Measurements from ENCODE around the gene KIF16B.

Gene KIF16B

DNA sequence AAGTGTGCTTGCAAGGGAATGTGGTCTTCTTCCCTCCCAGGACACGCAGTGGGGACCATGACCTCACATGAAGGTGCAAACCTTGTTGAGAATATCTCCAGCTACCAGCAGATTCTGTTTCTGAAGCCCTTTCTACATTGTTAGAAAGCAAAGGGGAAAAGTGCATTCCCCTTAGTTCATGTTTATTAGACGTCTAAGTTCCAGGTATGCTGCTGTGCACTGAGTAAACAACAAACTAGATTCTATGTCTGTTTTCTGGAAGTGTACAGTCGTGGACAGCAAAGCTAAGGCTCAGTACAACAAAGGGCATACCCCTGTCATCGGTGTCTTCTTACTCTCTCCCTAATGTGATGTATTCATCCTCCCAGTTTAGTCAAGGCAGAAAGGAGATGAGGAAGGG lies 178.5 kb downstream of the KIF16B start:
- no peak for DNase-seq (ENCODE audit: low spot score)

DNA sequence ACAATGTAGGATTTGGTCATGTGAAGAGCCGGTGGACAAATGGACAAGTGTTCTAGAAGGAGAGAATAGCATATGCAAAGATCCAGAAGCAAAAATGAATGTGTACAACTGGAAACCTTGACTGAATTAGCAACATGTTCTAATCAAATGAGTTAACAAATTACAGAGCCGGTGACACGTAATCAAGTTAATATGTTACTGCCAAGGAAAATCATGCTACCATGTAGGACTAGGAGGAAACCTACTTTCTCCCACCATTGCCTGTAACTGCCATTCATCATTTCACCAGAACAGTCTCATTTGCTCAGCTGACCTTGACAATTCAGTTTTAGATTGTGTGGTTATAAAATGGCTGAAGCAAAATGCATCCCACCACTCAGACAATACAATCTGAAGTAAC lies 179.4 kb downstream of the KIF16B start:
- no peak for DNase-seq (ENCODE audit: low spot score)

DNA sequence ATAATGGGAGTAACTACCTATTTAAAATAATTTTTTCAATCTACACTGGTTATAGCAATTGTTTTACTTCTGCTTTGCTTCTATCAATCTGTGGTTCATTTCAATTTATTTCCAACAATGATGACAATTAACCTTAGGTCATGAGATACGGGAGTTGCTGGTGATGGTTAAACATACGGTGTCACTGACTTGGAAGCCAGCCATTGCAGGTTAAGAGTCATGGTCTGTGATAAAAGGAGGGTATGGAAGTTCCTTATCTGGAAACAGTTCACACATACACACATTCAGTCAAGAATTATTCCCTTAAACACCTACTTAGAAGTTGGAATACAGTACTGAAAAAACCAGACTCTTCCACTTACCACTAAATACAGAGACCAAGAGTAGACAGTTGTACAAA lies 180.0 kb downstream of the KIF16B start:
- DNase-seq (ENCODE audit: low spot score), result no peak

DNA sequence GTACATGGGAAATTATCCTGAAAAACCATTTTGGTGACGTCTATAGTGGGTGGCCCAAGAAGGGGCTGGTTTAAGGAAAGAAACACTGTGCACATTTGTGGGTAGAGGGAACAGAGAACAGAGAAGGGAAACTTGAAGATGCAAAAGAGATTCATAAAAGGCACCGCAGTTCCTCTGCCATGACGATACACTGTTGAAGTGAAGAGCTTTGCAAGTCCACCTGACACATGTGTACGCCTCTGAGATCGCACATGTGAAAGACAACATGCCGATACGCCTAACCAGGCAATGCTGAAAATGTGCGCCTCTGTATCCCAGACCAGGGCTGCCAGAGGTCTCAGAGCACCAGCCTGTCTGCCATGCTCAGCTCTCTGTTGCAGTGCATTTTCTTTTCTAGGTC lies 180.9 kb downstream of the KIF16B start:
- DNase-seq (ENCODE audit: low spot score), result no peak

DNA sequence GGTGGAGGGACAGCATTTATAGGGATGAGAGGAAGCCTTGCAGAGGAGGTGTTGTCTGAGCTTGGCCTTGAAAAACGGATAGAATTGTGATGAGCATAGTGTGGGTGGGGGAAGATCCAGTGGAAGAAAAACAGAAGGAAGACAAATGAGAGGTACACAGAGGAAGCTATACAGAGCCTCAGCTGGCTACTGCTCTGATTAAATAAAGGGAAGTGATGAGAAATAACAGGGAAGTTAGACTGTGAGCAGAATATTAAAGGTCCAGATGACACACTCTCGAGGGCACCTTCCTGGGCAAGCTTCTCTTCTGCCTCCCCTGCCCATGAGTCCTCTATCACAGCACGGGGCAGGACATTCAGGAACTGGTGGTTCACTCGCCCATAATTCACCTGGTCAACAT lies 182.3 kb downstream of the KIF16B start:
- no peak for DNase-seq (ENCODE audit: low spot score)

DNA sequence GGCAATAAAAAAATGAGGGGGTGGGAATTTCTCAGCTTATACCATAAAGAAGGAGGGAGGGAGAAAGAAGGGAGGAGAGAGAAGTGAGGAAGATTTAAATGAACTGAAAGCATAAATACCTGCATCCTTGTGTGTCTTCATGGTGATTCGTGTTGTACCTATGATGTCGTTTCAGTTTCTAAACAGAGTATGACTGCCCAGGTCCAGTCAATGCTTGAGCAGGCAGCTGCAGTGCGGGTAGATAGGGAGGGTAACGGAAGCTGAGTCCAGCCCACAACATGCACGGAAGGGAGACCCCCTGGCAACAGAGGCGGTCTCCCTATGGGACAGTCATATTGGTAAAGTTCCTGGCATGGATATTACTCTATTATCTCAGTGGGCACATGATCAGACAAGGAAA lies 184.5 kb downstream of the KIF16B start:
- no peak for DNase-seq (ENCODE audit: low spot score)

DNA sequence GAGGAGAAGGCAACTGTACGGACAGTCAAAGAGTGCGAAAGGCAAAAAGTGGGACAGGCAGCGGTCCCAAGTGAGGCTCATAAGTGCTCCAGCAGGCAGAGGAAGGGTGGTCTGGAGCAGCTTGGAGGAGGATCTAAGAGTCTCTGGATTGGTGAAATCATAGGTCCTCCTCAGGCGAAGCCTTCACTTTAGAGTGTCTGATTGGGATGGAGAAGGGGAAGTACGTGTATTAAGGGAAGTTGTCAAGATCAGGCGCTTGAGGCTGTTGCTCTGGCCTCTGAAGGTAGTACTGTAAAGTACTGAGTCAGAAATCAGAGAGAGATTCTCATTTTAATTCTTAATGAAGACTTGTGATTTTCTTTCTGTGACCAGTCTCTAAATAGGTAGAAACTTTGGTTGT lies 185.6 kb downstream of the KIF16B start:
- DNase-seq (ENCODE audit: low spot score), result no peak

DNA sequence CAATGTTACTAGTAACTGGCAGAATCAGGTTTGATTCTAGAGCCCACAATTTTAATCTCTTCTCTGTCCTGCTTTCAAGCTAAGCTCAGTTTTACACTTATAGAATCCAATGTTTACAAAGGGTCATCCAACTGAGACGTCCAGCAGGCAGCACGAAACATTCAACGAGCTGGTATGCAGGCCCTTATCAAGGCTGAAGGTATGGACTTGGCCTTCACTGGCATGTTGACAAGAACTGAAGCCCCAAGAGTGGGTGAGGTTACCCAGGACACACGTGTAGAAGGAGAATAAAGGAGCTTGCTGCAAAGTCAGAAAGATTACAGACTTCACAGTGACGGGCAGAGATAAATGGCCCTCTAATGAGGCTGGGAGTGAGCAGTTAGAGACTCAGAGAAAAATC lies 187.4 kb downstream of the KIF16B start:
- no peak for DNase-seq (ENCODE audit: low spot score)

DNA sequence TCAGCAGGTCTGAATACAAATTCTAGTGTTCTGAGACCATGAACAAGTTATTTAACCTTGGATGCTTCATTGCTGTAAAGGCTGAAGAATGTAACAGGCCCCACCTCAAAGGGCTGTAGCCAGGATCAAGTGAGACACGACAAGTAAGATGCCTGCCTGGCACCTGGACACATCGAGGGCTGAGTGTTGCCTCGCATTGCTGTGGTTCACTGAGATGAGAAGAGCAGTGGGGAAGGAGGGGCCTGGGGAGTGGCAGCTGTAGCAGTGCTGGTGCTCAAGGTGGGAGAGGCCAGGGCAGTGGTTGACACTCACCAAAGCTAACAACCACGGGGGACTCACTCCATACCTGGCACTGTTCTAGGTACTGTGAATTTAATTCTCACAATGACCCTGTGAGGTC lies 187.8 kb downstream of the KIF16B start:
- DNase-seq (ENCODE audit: low spot score), result no peak

DNA sequence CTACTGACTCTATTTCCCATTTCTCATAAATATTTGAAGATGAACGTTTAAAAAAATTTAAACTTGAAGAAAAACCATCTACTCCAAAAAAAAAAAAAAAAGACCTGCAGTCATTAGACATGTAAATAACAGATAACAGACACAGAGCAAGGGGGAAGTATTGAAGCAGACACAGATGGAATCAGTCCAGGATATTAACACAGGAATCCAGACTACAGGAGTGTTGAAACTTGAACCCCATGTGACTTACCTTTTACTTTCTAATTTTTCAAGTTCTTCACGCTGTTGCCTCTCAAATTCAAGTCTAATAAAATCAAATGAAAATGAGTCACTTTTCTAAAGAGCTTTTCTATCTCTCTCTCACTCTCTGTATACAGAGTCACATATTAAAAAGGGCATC lies 191.8 kb downstream of the KIF16B start:
- DNase-seq (ENCODE audit: low spot score), result no peak

DNA sequence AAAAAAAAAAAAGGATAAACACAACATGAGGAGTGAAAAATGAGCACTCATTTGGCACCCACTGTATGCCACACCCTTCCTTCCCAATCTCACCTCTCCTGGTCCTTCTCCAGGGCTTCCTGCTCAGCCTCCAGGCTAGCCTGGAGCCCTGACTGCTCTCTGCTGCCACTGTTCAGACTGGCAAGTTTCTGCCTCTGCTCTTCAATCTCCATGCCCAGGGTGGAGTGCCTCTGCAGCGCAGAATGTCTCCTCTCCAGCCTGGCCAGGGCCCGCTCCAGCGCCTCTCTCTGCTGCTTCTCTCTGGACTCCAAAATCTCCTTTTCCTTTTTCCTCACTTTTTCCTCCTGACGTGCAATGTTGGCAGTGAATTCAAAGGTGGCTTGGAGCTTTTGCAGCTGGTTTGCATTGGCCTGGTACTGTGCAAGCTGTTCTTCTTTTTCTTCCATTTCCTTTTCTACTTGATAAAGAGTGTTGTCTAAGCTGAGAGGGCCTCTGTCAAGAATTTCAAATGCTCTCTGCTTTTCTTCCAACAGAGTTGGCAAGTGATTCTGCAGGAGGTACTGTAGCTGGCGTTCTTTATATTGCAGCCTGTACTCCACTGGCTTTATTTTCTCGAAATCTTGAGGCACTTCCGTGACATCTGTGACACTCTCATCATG lies 194.4 kb downstream of the KIF16B start:
- no peak for DNase-seq (ENCODE audit: low spot score)

DNA sequence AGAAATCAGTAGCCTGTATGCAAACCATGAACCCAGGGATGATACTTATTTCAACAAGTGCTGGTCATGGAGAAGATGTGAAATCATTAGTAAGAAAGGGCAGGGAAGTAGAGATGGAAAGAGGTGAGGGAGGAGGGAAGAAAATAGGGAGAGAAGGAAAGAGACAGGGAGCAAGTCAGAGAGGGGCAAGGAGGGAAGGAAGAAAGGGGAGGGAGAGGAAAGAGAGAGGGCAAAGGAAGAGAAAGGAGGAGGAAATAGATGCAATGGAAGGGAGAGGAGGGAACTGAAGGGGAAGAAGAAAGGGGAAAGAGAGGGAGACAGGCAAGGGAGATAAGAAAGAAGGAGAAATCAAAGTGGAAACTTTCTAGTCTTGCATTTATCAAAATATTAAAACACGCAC lies 195.1 kb downstream of the KIF16B start:
- no peak for DNase-seq (ENCODE audit: low spot score)

DNA sequence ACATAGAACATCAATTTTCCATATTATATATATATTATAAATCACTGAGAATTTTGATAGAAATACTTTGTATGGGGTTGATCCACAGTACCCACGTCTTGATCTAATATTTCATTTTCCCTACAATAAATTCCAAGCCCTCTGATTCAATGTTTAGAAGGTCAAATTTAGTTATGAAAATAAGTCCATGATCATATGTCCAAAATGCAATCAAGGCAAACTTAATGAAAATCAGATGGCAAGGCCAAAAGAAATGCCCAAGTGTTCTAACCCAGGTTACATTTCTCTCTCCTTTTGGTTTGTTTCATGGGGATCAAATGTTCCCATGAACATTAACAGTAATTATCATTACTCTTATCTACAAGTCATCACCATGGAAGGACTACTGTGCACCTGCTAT lies 203.8 kb downstream of the KIF16B start:
- no peak for DNase-seq (ENCODE audit: low spot score)

DNA sequence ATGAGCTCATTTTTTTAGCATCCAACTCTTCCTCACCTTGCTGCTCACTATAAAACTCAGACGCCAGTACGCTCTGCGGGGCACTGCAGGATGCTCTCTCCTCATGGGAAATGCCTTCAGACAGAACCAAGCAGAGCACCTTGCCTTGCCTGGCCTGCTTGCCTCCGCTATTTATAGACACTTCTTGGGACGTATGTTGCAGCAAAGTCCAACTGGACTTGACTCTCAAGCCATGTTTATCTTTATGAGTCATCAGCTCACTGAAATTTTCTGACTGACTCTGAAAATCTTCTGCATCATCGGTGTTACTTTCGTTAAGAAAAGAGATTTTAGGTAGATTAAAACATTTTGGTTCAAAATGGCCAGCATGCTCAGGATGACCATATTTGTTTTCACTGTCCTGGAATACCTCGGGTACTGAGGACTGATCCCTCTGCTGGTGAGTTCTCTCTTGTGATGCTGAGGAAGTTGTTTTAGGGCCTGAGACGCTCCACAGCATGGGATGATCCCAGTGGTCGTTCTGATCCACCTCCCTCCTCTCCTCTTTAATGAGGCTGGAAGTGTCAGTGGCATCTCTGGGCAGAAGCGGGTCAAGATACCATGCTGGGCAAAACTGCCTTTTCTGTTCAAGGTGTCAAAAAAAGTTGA lies 204.5 kb downstream of the KIF16B start:
- DNase-seq (ENCODE audit: low spot score), result no peak

DNA sequence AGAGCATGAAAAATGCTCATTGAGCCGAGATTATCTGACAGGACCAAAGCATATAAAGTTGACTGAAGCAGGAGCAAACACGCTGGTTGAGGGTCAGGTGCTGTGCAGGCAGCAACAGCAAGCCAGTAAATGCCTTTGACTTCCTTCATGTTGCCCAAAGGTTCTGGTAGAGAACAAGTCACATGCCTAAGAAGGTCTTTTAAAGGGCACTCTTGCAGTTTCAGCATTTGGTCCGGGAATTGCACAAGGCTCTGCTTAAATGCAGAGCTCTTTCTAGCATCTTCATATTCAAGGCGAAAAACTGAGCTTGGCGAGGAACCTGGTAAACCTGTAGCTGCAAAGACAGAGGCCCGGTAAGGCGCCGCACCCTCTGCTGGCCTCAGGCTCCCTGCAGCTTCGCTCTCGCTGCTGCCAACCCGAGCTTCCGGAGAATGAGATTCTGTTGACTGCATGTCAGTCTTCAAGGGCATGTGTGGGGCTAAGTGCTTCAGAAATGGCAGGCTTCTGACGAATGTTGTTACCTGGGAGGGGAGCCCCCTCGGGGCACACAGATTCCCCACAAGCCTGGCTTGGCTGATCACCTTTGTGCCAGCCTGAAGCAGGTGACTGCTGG lies 205.2 kb downstream of the KIF16B start:
- DNase-seq (ENCODE audit: low spot score), result no peak

DNA sequence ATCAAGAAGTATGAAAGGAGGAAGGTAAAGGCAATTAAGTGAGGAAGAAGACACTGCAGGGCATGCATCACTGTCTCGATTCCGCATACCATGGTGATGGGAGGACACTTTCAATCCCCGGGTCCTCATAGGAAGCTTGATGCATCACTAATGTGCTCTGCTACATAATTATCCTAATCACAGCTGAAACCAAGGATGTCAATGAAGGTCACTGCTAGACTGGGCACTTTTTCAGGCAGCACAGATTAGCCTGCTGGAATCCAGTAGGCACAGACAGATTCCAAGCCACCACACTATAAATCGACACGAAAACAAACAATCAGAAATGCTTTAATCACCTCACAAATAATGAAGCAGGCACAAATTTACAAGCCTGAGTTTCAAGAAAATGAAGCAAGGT lies 206.7 kb downstream of the KIF16B start:
- no peak for DNase-seq (ENCODE audit: low spot score)

DNA sequence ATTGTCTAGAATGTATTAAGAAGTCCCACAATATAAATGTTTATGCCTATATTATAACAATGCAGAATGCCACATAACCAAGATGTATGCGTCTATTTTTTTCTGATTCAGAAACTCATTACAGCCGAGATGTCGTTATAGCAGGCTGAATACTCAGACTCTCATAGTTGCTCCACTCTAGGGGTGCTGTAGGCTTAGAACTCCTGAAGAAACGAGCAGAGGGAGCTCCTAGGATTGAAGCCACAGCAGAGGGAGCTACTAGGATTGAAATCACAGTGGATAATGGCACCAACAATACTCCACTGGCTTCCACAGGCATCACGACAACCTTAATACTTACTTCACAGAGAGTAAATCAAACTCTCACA lies 208.9 kb downstream of the KIF16B start:
- DNase-seq (ENCODE audit: low spot score), result no peak

DNA sequence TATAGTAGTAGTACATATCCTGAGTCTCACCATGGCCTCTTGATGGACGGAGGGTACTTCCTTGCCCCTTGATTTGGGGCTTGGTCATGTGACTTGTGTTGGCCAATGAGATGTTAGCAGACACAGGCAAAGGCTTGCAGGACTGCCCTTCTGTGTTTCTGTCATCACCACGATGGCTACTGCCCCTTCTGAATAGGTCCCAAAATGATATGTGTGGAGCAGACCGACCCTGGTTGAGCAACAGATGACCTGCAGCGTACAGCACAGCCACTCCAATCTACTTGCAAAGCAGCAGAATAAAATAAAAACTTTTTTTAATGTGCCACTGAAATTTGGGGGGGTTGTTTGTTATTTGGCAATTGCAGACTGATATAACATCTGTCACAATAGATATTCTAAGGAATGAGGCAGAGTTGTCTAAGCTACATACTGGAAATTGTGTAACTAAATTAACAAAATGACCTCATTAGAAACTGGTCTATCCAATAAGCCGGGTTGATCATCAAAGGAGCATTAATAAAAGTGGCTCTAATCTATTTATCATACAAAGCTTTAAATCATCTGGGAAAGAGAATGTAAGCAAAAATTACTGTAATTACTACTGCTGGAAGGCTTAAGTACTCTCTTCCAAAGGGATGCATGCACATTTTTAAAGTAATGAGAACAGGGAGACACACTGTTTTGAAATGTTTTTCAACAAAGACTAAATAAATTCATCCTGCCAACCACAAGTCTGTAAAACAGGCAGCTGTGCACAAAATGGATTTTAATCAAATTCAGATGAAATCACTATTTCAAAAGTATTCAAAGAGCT lies 209.5 kb downstream of the KIF16B start:
- DNase-seq (ENCODE audit: low spot score), result no peak

DNA sequence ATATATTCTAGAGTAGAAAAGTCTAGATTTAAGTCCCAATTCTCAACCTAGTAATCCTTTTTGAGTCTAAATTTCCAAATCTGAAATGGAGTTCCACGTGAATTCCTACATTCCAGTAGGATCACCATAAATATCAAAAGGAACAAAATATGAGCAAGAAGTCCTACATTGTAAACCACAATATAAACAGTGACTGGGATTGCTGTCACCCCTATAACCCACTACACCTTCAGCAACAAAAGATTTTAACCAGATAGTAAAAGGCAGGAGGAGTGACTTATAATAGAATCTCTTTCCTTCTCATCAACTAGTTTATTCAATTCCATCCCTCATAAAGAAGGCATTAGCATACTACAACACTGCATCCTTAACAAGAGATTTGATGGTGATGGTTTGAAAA lies 210.6 kb downstream of the KIF16B start:
- no peak for DNase-seq (ENCODE audit: low spot score)

DNA sequence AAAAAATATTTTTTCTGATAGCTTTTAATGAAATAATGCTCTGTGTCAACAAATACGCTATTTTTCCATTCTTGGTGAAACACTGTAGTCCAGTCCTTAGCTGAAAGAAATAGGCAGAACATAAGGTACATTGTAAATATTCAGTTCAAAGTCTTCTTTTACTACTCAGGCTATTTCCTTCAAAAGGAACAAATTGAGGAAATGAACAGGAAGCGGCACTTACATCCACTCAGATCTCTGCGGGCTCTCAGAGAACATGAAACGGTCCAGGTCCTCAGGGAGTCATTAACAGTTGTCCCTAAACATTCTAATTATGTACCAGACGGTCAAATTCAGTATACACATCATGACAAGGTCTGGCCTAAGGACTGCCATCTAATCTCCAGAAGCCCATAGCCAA lies 212.6 kb downstream of the KIF16B start:
- DNase-seq (ENCODE audit: low spot score), result no peak

DNA sequence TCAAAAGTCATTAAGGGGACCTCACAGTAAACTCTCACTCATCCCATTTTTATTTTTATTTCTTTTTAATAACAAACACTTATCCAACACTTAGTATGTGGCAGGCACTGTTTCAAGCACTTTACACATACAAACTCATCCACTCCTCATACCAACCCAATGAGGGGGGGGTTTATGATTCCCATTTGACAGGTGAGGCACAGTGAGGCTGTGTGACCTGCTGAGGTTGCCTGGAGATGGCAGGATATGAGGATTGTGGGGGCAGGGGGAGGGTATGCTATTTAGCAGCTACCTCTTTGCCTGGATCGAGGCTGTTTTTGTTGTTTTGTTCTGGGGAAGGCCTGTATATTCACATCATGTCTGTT lies 219.8 kb downstream of the KIF16B start:
- DNase-seq (ENCODE audit: low spot score), result no peak

DNA sequence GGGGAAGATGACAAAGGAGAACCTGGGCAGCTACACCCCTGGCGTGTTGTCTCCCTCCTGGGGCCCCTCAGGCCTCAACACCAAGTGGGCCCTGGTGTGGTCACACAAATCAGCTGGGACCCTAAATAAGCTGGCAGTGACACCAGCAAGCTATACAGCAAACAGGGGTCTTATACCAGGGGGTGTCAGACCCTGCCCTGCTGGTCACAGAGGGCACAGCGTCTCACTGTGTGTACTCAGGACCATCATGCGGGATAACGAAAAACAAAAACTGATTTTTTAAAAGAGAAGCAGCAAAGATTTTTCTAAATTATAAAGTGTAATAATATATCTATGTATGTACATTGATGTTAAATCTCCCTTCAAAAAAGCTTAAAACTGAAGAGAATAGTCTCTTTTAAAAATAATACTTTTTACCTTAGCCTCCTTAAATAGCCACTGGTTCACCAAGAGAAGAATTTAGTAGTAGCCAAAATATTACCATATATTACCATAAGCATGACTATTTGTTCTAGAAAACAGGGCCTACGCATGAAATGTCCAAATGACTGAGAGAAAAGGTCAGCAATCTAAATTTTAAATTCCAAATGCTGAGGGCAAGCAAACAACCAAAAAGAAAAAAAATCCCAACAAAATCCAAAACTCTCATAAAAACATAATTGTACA lies 220.4 kb downstream of the KIF16B start:
- no peak for DNase-seq (ENCODE audit: low spot score)

DNA sequence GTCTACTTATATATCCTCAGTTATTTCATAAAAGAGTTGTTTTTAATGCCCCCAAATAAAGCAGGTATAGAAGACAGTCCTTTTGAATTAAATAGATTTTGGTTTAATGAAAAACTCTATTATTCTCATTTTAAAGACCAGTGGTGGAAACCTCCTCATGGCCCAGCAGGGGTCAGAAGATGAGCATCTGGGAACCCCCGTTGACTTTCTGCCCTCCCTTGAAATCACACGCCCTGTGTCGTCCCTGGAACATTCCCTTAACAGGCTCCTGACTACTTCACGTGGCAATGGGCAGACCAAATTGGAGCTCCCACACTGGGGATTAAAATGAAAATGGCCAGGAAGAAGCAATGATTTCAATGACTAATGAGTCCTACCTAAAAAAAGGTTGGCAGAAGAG lies 220.9 kb downstream of the KIF16B start:
- DNase-seq (ENCODE audit: low spot score), result no peak

All from SW480 (cell line).